Measurements from ENCODE around the gene PRKCA. TPM values are rescaled to one million over a fixed set of nuclear protein-coding genes. Genes with fewer than 3 reads are reported as not detected.

Gene PRKCA
- total RNA-seq, 1 donor from 2014 or later: 6.7 TPM

DNA sequence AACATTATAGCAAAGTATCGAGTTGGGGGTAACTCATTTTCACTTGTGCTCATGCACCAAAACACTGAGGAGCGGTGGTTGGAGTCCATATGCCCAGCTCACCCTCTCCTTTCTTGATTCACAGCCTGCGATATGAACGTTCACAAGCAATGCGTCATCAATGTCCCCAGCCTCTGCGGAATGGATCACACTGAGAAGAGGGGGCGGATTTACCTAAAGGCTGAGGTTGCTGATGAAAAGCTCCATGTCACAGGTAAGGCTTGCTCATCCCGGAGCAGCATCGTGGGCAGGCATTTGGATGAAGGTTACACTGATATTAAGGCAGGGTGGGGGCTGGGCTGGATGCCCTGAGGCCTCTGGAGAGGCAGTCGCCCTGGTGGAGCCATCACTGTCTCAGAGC, 342.8 kb downstream of the PRKCA start:
- DNase-seq (ENCODE audit: low read depth): no peak
- TF ChIP-seq, protein P1, sequence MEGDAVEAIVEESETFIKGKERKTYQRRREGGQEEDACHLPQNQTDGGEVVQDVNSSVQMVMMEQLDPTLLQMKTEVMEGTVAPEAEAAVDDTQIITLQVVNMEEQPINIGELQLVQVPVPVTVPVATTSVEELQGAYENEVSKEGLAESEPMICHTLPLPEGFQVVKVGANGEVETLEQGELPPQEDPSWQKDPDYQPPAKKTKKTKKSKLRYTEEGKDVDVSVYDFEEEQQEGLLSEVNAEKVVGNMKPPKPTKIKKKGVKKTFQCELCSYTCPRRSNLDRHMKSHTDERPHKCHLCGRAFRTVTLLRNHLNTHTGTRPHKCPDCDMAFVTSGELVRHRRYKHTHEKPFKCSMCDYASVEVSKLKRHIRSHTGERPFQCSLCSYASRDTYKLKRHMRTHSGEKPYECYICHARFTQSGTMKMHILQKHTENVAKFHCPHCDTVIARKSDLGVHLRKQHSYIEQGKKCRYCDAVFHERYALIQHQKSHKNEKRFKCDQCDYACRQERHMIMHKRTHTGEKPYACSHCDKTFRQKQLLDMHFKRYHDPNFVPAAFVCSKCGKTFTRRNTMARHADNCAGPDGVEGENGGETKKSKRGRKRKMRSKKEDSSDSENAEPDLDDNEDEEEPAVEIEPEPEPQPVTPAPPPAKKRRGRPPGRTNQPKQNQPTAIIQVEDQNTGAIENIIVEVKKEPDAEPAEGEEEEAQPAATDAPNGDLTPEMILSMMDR (conservative IDR thresholded peaks at IDR 0.05; ENCODE audit: low read depth, low read length): no peak

GRCh38 chr17:66647391-66647983, 345.1 kb downstream of the PRKCA start:
- no peak for DNase-seq (ENCODE audit: low read depth)
- TF ChIP-seq, protein P1 (conservative IDR thresholded peaks at IDR 0.05; ENCODE audit: low read depth, low read length): no peak
- H3K4me3 ChIP-seq (ENCODE audit: low read depth, low read length): no peak overlapping the region

More for the DNA sequence above, 342.8 kb downstream of the PRKCA start:
- H3K4me3 ChIP-seq (ENCODE audit: low read depth, low read length): no peak overlapping the region

GRCh38 chr17:66649818-66650543, 347.6 kb downstream of the PRKCA start:
- no peak for DNase-seq (ENCODE audit: low read depth)
- no peak overlapping the region for H3K4me3 ChIP-seq (ENCODE audit: low read depth, low read length)
- TF ChIP-seq, protein P1 (conservative IDR thresholded peaks at IDR 0.05; ENCODE audit: low read depth, low read length): no peak

DNA sequence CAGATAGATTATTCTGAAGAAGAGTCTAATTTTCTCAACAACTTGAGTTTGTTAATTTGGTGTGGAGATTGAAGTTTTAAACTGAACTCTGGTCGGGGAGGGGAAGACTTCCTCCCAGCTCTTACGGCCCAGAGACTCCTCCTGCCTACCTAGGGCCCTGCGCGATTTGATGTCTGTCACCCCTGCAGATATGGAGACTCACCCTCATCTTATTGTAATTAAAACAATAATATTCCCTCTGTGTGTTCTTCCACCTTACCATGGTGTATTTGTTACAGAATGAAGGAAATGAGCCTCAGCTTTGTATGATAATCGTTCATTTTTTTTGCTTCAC, 348.1 kb downstream of the PRKCA start:
- no peak overlapping the region for H3K4me3 ChIP-seq (ENCODE audit: low read depth, low read length)
- TF ChIP-seq, protein P1 (conservative IDR thresholded peaks at IDR 0.05; ENCODE audit: low read depth, low read length): no peak
- no peak for DNase-seq (ENCODE audit: low read depth)

DNA sequence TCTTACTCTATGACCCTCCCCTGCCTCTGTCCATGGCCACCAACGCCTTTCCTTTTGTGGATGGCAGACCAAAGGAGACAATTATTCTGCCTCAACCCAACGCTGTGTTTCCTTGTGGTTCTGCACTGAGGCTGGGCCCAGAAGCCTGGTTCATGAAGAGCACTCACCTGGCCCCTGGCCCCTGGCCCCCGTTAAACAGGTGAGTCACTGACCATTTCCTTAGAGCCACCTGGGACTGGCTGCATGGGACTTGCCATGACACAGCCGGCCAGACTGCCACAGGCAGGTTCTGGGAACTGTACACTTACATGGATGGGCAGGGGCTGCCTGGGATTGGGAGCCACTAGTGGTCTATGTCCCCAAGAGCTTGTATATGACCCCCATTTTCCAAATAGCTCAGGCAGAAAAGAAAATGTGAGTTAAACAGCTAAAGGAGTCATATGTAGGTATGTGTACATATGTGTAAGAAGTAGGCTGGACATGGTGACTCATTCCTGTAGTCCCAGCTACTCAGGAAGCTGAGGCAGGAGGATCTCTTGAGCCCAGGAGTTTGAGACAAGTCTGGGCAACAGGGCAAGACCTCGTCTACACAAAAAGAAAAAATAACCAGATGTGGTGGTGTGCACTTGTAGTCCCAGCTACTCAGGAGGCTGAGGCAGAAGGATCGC, 350.6 kb downstream of the PRKCA start:
- DNase-seq (ENCODE audit: low read depth): no peak
- TF ChIP-seq, protein P1 (conservative IDR thresholded peaks at IDR 0.05; ENCODE audit: low read depth, low read length): no peak
- H3K4me3 ChIP-seq (ENCODE audit: low read depth, low read length): no peak overlapping the region

DNA sequence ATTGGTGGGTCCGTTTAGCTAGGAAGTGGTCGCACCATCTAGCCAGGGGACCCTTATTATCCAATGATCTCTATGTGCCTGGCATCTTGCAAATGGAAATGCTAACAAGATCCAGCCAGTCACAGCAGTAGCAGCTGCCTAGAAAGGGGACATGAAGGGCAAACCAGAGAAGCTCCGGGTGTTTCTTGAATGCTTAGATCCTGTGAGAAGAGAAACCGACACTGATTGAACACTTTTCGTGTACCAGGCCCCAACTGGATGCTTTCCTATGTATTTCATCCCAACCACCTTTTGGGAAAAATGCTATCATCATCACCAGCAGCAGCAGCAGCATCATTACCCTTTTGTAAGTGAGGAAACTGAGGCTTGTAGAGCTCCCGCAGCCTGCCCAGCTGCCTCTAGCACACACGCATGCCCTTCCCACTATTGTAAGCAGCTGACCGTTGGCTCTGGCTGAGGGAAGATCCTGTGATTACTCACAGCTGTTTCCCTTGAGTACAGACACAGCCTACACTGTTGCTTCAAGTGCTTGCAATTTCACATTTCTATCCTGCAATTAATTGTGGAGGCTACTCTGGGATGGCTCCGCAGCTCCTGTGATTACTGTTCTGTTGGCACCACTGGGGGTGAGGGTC, 351.8 kb downstream of the PRKCA start:
- TF ChIP-seq, protein P1 (conservative IDR thresholded peaks at IDR 0.05; ENCODE audit: low read depth, low read length): no peak
- DNase-seq (ENCODE audit: low read depth): no peak
- no peak overlapping the region for H3K4me3 ChIP-seq (ENCODE audit: low read depth, low read length)
